NCI-H774 (cell line): ENCODE results near the gene RGMA.
"Not testable (repeated sequence)": the region's sequence is repeated elsewhere in the genome, so short reads cannot be mapped to it uniquely, and the experiment has no call there.

Source experiments
- DNase-seq: peaks from one replicate; lab custom pipeline; 2025; lab: John Stamatoyannopoulos, UW

Gene RGMA

DNA sequence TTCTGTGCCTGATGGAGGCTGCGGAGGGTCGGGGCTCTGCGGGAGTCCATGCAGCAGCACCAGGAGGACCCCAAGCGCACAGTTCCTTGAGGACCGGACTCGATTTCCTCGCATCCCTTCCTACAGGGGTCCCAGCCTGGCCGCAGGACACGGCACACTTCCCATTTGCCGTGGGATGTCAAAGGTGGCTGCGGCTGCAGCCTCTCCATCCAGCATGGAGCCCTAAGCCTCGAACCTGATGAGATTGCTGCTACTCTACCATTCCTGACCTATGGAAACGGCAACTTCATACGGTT is 40.6 kb downstream of the RGMA start:
- DNase-seq, result no peak

DNA sequence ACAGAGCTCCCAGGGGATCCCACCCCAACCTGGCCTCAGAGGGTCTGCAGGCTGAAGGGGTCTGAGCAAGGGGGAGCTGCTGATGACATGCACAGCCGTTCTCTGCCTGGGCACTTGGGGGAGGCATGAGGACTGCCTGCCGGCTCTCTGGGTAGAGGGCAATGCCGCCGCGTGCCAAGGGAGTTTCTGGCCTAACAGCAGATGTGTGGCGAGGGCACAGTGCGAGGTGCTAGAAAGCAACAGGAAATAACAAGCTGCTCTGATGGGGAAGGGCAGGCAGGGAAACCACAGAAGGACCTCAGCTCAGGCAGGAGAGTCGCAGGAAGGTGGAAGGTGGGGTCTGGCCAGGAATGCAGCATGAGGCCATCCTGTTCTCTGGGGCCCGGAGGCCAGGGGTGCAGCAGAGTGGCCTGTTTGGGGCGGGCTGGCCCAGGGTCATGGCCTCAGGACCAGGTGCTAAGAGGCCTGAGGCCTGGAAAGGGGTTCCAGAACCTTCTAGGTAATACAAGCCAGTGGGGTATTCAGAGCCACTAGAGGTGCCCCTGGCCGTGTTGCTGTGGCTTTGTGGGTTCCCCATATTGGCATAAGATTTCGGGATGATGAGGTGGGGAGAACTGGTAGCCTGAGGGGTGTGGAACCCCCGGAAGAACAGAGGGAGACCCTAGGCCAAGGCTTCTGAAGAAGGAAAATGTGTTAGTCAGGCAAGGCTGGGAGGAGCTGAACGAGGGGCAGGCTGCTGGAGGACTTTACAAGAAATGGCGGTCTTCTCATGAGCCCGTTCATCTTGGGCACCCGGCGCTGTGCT is 41.2 kb downstream of the RGMA start:
- no peak for DNase-seq

DNA sequence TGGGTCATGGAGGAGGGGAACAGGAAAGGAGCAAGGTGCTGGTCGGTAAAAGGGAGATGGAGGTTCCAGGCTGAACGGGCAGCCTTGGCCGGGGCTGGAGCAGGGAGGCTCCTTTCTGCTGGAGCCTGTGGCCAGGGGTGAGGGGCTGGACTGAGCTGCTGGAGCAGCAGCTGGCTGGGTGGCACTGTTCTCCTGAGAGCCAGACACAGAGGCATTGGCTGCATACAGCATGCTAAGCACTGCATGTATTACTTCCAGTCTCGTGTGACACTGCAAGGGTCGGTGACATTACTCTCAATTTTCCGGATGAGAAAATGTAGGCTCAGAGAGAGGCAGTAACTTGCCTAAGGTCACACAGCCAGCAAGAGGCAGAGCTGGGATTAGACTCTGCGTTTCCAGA is 42.3 kb downstream of the RGMA start:
- no peak for DNase-seq

DNA sequence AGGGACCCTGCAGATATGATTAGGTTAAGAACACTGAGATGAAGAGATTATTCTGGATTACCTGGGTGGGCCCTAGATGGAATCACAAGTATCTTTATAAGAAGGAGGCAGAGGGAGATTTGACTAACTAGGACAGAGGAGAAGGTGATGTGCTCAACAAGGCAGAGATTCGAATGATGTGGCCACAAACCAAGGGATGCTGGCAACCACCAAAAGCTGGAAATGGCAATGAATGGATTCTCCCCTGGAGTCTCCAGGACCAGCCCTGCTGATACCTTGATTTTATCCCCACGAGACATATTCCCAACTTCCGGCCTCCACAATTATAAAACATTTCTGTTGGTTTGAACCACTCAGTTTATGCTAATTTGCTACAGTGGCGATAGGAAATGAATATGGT is 42.9 kb downstream of the RGMA start:
- no peak for DNase-seq

DNA sequence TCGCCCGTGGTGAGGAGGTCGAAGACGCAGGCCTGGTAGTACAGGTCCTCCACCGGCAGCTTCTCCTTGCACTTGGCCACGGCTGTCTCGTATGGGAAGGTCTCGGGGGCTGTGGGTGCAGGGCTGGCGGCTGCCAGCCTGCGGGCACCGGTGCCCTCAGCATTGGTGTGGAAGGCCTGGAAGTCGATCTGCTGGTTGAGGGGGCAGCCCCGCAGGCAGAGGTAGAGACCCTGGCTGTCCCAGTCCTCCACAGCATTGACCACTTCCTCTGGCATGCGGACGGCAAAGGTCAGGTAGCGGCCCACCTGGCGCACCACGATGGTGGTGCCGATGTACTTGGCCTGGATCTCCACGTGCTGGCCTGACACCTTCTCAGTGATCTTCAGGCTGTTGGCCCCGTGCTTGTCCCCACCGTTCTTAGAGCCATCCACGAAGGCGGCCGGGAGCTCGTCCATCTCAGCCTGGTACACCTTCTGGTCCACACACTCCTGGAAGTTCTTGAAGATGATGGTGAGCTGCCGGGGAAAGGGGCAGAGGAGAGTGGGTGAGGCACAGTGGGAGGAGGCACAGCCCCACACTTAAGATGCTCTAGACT is 43.7 kb downstream of the RGMA start:
- no peak for DNase-seq

DNA sequence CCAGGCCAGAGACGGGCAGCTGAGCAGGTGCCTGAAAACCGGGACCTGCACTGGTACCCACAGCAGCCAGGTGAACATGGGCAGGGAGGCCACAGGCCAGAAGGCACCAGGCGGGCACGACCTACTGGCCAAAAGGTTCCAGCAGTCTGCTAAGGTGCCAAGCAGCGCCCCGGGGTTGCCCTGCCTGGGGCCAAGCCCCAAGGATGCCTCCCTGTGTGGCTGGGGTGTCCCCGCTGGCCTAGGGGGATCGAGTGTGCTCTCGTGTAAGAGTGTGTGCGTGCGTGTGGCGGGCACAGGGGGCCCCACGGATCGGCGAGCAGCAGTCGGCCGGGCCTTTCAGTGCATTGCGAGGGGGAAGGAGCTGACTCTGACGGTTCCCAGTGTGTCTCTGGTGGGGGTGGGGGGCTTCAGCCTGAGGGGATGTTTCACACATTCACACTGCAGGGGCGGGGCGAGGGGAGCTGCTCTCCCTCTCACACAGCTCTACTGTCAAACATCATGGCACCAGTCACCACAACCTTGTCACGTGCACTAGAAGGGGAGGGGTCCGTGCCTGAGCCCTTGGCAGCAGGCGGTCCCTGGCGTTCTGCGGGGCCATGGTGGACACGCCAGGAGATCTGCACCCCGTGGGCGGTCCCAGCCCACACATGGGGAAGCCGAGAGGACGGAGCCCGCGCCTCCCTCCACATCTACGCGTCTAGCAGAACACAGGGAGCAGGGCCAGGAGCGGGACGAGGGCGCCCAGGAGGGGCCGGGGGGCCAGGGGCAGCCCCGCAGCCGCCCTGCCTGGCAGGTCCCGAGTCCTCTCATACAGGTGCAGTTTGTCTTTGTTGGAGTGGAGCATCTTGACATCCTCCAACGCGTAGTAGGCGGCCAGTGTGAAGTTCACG is 44.5 kb downstream of the RGMA start:
- DNase-seq, result no peak

DNA sequence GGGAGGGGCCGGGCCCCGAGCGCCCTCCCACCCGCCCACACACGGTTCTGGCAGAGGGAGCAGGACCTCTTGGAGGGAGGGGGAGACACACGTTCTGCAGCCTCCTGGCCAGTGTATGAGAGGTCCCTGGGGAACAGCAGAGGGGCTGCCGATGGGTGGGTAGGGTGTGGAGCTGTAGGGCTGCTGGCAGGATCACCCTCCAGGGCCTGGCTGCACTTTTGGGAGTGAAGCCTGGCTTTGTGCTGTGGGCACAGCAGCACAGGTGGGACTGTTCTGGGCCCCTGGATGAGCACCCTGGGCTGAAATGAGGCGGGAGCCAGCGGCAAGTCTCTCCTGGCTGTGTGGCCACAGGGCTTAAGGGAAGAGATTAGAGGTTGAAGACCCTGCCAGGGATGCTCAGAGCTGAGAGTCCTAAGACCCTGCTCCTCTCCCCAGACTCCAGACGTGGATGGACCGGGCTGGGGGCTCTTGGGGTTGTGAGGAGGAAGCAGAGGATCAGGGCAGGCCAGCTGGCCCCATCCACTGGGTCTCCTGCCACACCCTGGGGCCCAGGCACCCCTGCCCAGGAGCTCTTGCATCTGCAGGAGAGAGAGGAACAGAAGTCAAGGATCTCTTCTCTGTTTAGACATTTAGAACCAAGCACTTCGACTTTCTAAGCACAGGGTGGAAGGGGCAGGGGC is 45.2 kb downstream of the RGMA start:
- DNase-seq, result no peak

DNA sequence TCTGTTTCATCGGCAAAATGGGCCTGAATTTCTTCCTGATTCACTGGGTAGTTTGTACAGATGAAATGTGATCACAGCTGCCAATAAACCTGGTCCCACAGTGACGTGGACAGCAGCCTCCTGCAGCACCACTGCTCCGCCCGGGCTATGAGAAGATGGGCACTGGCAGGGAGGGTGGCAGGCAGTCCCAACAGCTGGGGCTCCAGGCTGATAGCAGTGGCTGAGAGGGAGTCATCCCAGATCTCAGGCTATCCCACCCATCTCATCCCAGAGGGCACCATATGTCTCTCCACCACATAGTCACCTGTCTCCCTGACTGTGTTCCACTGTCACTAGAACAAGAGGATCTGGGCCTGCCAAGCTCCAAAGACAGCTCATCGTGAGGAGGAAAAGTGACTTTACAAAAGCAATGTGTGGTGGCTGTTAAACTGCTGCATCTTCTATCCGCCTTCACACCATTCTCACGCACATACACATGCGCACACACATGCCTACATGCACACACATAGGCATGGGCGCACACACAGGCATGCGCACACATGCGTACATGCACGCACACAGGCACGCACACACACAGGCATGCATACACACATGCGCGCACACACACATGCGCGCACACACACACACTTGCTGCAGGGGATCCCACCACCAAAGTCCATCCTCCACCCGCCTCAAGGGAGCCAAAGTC is 46.2 kb downstream of the RGMA start:
- DNase-seq, result no peak

DNA sequence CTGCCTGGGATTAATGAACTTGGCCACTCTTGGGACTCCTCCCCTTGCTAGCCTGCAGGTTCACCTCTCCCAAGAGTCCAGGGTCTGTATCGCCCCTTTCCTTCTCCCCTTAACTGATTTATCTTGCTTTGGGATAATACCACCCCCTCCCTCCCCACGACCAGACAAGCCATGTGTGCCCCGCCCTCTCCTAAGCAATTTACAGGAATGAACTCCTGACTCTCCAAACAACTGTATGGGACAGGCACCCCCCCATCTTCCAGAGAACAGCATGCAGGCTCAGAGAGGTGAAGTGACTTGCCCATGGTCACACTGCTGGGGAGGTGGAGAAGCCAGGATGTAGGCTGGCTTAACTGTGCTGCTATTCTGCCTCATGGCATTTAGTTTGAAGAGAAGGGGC is 46.8 kb downstream of the RGMA start:
- no peak for DNase-seq

DNA sequence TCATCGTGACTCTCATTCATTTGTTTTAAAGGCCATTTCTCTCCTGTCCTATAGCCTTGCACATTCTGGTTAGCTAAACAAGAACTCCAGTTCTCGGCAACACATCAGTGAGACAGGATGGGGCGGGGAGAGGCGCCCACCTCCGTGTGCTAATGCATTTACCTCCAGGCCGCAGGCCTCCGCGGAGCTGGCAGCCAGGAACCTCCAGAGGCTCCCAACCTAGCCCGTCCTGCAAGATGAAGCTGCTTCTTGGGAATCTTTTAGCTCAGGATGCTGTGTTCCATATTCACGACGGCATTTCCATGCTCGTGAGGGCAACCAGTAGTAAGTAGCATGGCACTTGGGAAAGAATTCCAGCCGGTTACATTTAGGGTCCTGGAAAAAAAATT is 47.9 kb downstream of the RGMA start:
- DNase-seq, result no peak

DNA sequence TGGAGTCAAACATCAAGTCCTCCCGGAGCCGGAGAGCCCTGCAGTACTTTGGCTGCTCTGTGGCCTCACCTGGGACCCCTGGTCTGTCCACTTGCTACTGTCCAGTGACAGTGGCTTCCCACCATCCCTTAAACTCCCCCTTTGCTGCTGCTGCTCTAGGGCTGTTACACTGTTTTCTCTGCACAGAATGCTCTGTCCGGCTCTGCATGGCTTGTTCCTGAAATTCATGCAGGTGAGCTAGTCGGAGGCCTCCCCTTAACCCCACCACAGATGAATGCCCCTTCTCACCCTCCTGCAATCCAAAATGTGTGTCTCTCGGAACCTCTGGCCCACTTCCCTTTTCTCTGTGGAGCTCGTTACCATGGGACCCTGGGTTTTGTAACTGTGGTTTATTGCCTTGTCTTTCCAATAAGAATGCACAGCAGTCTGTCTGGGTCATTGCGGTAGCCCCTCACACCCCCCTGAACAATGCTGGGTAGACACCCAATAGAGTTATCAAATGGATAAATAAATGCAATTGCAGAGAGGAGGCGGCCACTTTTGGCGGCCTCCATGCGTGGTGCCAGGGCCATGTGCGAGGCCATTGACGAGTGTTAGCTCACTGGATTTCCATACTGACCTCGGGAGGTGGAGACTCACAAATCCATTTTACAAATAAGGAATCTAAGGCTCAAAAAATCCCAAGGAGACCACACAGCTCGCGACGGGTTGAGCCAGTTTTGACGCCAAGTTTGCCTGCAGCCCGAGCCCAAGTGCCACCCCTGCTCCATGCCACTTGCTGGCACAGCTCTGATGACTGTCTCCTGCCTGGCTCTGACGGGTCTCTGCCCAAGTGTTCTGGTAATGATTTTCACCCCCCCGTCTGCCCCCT is 48.5 kb downstream of the RGMA start:
- DNase-seq, result no peak

DNA sequence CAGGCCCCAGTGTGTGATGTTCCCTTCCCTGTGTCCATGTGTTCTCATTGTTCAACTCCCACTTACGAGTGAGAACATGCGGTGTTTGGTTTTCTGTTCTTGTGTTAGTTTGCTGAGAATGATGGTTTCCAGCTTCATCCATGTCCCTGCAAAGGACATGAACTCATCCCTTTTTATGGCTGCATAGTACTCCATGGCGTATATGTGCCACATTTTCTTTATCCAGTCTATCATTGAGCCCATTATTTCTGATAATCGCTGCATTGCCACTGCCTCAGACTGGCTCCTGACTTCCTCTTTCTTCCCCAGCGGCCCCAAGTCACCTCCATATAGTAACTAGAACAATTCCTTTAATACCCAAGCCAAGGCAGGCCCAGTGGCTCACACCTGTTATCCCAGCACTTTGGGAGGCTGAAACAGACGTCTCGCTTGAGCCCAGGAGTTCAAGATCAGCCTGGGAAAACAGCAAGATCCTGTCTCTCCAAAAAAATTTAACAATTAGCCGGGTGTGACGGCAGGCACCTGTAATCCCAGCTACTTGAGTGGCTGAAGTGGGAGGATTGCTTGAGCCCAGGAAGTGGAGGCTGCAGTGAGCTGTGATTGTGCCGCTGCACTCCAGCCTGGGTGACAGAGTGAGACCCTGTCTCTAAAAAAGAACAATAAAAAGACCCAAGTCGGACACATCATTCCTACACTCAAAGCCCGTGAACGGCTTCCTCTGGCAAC is 49.3 kb downstream of the RGMA start:
- DNase-seq, result not testable (repeated sequence)

DNA sequence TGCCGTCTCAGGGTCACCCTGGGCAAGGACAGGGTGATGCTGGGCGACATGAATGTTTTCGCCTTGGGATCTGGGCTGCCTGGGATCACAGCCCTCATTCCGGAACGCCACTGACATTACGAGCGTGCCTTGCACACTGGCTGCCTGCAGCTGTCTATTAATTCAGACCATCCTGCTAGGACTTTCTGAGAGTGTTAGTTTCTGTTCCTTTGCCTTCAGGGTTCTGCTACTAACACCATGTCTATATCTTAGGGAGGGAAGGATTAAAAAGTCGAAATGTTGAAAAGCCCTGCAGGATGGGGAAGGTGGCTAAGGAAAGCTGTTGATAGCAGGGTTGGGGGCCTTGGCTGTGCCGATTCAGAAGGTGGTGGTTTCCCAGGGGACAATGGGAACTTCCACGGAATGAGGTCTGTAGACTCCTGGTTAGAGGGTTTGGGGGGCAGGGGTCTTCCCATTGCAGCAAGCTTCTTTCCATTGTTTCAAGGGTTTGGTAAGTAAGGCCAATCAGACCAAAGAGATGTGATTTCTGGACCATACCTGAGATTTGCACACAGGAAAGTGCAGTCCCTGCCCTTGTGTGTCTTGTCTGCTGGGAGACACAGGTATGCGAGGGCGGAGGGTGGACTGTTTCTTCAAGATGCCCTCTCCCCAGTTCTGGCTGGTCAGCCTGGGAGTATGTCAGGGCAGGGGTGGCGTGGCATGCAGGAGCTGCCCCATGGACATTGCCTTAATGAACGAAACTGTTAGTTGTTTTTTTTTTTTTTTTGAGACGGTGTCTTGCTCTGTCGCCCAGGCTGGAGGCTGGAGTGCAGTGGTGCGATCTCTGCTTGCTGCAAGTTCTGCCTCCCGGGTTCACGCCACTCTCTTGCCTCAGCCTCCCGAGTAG is 50.9 kb downstream of the RGMA start:
- DNase-seq, result no peak

DNA sequence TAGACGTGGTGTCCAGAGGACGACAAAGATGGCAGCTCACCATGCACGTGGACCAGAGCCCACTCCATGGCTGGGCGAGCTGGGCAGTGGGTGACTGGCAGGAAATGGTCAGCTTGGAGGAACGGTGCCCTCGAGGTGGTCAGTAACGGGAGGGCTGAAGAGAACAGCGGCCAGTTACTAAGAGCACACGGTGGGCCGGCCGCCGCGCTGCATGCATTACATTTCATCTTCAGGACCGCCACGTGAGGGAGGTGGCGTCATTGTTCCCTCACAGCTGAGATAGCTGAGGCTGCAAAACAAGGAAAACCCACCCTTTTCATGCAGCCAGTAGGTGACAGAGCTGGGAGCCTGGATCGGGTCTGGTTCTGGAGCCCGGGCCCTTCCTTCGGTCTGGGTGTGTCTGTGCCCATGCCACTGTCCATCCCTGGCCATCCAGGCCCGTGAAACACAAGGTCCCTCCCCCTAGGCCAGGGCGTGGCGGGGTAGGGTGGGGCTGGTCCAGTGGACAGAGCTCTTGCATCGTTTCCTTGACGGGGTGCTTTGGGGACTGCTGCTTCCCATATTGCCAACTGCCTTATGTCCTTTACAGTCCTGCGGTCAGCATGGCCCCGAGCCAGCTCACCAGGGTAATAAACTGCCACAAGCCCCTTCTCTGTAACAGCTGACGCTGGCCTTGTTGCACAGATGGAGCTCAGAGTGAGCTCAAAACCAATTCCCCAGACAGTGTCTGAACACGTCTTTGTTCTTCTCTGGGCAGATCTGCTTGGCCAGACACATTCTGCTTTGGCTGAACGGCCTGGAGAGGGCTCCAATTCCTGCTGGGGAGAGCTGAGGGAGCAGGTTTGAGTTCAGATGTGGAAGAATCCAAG is 51.8 kb downstream of the RGMA start:
- no peak for DNase-seq

DNA sequence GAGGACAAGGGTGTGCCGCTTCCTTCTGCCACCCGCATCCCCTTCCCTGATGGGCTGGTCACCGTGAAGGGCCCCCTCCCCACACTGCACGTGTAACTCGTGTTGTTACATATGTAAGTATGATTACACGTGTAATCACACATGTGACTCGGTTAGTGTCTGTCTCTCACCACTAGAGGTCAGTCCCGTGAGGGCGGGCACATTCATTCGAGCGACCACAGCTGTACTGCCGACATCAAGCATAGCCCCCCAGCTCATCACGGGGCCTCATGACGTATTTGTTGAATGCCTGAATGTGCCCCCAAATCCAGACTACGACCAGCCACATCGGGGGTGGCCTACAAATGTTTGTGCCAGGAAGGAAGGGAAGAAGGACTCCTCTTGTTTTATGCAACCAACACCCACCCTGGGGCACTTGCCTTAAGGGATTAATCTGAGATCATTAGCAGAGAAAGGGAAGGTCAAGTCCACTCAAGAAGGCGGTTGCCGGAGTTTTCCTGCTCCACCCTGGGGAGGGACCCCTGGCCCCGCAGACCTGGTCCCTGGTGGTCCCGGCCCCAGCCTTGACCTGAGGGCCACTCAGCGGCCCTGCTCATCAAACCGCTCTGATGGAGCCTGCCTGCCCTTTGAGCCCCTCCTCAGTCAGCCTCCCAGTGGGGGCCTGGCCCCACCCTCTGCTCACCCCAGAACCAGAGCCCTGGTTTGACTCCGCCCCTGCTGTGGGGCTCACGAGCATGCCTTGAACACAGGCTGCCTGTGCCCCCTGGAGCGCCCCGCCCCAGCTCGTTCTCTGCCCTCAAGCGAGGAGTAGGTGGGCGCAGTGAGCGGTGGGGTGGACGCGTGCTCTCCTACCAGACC is 52.8 kb downstream of the RGMA start:
- no peak for DNase-seq

DNA sequence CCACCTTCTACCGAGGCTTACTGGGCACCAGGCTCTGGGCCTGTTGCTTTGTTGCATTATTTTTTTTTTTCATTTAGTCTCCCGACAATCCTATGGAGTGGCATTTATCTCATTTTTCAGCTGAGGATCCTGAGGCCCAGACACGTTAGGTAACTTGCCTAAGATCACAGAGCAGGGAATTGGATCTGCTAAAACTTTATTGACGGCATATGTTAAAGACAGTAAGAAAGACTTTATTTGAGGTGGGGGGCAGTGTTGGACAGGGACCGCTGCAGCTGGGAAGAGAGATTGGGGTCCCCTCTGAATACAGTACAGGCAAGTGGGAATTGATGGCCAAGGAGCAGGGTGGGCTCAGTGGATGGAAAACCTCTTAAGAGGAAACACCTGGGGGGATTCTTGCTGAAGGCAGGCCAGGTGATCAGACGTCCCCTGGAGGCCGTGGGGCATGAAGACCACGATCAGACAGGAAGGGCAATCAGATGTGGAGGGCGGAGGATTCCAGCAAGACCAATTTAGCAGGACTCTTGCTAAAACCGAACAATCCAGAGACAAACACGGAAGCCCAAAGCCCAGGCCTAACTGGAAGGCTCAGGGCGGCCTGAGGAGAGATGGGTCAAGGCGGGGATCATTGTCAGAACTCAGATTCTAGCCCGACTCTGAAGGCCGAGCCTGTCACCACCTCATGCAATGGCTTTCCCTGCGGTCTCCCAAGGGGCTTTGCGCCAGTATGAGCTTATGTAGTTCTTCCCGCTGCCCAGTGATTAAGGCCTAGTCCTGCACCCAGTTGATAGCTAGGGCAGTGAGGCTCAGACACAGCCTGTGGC is 53.7 kb downstream of the RGMA start:
- DNase-seq, result no peak
